GM12872 (cell line): ENCODE data around the gene MEIS2.

Experiments
- TF ChIP-seq, protein P1 (sequence below): IDR thresholded peaks from 3 replicates; pipeline ENCODE4 v1.5.1; 2011; ENCODE audit warnings: low read depth, mild to moderate bottlenecking, low read length, moderate library complexity; ENCODE audit not compliant: insufficient read depth

Gene MEIS2

DNA sequence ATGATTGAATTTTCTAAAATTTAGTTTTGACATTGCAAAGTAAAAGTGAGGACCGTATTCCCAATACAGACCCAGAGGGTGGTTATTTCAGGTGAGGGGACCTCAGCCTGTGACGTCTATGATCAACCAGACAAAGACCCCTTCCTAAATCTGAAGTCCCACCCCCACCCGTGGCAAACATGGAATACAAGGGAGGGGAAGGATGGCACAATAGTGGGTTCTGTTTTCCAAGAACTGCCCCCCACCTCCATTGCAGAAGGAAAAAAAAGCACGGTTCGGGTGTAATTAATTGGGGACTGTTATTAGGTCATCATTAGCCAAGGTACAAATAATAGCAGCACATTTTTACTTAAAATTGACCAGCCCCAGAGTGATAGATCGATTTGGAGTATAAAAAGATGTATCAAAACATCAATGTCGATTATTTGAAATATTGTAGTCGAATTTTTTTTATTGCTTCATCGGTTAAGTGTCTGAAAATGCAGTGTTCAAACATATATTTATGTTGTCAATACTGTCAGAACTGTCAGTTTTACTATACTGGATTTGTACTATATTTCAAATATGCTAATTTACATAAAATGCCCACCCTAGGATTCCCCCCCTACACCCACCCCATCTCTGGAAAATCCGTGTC is 7.5 kb upstream of the MEIS2 start:
- TF ChIP-seq, protein P1, sequence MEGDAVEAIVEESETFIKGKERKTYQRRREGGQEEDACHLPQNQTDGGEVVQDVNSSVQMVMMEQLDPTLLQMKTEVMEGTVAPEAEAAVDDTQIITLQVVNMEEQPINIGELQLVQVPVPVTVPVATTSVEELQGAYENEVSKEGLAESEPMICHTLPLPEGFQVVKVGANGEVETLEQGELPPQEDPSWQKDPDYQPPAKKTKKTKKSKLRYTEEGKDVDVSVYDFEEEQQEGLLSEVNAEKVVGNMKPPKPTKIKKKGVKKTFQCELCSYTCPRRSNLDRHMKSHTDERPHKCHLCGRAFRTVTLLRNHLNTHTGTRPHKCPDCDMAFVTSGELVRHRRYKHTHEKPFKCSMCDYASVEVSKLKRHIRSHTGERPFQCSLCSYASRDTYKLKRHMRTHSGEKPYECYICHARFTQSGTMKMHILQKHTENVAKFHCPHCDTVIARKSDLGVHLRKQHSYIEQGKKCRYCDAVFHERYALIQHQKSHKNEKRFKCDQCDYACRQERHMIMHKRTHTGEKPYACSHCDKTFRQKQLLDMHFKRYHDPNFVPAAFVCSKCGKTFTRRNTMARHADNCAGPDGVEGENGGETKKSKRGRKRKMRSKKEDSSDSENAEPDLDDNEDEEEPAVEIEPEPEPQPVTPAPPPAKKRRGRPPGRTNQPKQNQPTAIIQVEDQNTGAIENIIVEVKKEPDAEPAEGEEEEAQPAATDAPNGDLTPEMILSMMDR, result no peak

DNA sequence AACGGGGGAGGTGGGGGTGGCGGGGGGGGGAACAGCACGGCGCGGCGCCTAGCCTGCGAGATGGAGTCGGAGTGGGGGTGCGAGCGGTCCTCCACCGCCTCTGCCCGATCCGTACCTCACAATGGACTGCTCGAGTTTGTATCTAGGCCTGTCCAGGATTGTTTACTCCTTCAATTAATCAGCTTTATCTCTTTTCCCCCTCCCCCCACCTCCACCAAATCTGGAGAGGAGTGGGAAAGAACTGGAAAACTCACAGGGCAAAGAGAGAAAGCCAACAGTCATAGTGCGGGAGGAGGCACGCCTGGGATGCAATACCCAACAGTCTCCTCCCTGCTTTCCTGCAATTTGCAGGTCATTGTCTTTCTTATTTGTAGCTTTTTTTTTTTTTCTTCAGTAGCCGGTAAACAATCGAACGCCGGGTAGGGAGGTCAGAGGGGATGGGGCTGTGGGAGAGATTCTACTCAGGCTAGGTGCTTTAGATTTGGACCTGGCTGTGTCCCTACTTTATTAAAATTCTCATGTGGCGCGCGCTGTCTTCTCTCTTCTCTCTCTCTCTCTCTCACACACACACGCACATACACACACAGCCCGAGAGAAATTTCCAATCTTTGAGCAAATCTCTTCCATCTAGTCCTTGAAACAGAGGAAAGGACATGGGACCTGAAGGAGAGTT is 6.9 kb upstream of the MEIS2 start:
- TF ChIP-seq, protein P1, result no peak

DNA sequence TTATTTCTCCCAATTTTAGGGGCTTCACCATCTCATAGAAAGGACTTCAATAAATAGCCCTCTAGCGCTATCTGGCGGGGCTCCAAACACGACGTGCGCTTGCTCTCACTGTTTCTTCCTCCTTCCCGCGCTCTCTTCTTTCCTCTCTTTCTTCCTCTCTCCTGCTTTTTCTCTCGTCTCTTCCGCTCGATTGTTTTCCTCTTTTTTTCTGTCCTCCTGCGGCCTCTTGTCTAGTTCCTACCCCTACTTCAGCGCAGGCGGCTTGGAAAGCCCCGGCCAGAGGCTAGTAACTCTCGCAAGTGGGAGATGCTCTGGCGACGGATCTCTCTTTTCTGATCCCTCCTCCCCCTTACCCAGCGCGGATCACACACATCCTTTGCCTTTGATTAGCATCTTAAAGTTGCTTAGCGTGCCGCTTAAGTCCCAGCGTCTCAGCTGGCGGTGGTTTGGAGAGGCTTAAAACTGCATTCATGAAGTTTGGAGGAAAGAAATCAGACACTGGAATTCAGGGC is 6.2 kb upstream of the MEIS2 start:
- TF ChIP-seq, protein P1, result peak; percentile 69

DNA sequence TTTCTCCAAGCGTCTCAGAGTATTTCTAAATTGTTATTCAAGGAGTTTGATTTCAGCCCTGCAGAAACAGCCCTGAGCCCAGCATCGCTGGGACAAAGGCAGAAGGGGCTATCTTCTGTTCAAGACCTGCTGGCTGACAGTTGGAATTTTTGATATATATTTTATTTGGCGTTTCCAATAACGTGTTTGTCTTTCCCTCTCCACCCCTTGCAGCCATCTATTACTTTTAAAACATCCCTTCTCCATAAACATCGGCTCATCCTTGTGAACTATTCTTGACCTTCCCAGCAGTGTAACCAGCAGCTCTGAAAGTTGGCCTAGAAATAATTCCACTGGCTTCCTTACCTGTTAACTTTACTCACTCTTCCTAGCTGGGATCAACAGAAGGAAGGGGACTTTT is 5.5 kb upstream of the MEIS2 start:
- TF ChIP-seq, protein P1, result no peak

DNA sequence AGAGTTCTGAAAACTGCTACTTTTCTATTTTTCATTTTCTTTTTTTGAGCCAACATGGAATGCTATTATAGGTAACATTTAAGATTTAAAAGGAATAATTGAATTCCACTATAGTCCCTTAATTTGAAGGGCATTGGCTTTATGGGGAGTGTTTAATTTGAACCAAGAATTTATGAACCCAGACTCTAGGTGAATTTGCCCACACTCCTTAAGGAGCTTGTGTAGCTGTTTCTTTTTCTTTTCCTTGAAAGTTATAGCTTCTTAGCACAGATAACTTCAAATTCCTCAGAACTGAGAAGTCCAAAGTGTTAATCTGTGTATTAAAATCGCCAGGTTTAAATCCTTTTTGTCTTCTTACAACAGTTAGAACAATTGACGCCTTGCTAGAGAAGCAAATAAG is 4.7 kb upstream of the MEIS2 start:
- TF ChIP-seq, protein P1, result no peak

DNA sequence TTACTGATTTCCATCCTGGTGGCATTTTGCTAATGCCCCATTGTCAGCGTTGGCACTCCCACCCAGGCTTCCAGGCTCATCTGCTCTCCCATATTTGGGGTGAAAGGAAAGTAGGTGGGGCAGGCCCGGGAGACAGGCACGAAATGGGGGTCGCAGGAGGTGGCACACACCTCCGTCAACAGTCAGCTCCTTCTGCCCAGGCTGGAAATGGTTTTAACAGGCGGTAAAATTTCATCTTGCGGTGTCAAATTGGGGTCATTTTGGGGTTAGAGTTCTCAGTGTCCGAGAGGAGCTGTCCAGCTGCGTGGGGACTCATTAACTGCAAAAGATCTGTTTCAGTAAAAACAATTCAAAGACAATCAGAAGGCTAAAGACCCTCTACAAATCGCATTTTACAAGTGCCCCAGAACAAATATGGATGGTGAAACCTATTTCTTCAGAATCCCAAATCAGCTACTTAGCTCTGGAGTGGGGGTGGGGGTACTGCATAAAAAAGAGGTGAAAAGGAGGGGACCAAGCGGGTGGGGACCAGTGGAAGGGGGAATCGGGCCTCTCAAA is 4.2 kb upstream of the MEIS2 start:
- TF ChIP-seq, protein P1, result no peak
